ENCODE measurements around the gene TRIM65. TPM values are rescaled to one million over a fixed set of nuclear protein-coding genes. Genes with fewer than 3 reads are reported as not detected.

Gene TRIM65
- total and polyA plus RNA-seq, 2 of the 13 experiments (the other 11 are each of a cell fraction or from before 2014, with no cell fraction given): 10.3 to 22.4 TPM

GRCh38 chr17:75846692-75847613, 49.8 kb downstream of the TRIM65 start (continued):
- TF ChIP-seq ZBTB40 (IDR thresholded peaks at IDR 0.05) (no peak), ZBTB40 (CRISPR knock-in tag; IDR thresholded peaks at IDR 0.05) (peak; percentile 91), ZNF703 (CRISPR knock-in tag; IDR thresholded peaks at IDR 0.05; ENCODE audit: borderline replicate concordance) (peak; percentile 98; the same call in 1 of the 2 replicates), PRDM4 (CRISPR knock-in tag; IDR thresholded peaks at IDR 0.05; ENCODE audit: borderline replicate concordance) (no peak), PRPF4 (IDR thresholded peaks at IDR 0.05; ENCODE audit: low read depth, low read length, poor library complexity, severe bottlenecking) (no peak), DBP (CRISPR knock-in tag; IDR thresholded peaks at IDR 0.05; ENCODE audit: not compliant biosample characterization) (peak; percentile 62), FOXP4 (CRISPR knock-in tag; IDR thresholded peaks at IDR 0.05) (peak; percentile 77), ISL2 (CRISPR knock-in tag; IDR thresholded peaks at IDR 0.05) (0 out of 2 replicates have a peak, but pooled peaks have one; percentile 65), UBTF (CRISPR knock-in tag; IDR thresholded peaks at IDR 0.05) (peak; percentile 85)

All from HepG2 (cell line).